Measurements from ENCODE around the gene LDLRAP1.

LDLRAP1 gene

GRCh38 chr1:25571522-25571970, 28.1 kb downstream of the LDLRAP1 start:
- TF ChIP-seq CTCF (IDR thresholded peaks at IDR 0.05; ENCODE audit: borderline replicate concordance, insufficient read depth, low read depth, low read length) = no peak
- H3K4me3 ChIP-seq (ENCODE audit: low read depth, low read length) = no peak overlapping the region

- TF ChIP-seq CTCF (IDR thresholded peaks at IDR 0.05; ENCODE audit: borderline replicate concordance, insufficient read depth, low read depth, low read length) = no peak
- no peak overlapping the region for H3K4me3 ChIP-seq (ENCODE audit: low read depth, low read length)
These were observed 28.7 kb downstream of the LDLRAP1 start for GRCh38 chr1:25572107-25572506.

- H3K4me3 ChIP-seq (ENCODE audit: low read depth, low read length) = no peak overlapping the region
These were observed 29.5 kb downstream of the LDLRAP1 start for GRCh38 chr1:25572708-25573590.

GRCh38 chr1:25573591-25573930, 30.2 kb downstream of the LDLRAP1 start:
- TF ChIP-seq CTCF (IDR thresholded peaks at IDR 0.05; ENCODE audit: borderline replicate concordance, insufficient read depth, low read depth, low read length) = no peak

More at GRCh38 chr1:25572708-25573590, 29.5 kb downstream of the LDLRAP1 start:
- peak; percentile 87 for TF ChIP-seq CTCF (IDR thresholded peaks at IDR 0.05; ENCODE audit: borderline replicate concordance, insufficient read depth, low read depth, low read length)

GRCh38 chr1:25573961-25574360, 30.6 kb downstream of the LDLRAP1 start:
- no peak overlapping the region for H3K4me3 ChIP-seq (ENCODE audit: low read depth, low read length)
- TF ChIP-seq CTCF (IDR thresholded peaks at IDR 0.05; ENCODE audit: borderline replicate concordance, insufficient read depth, low read depth, low read length) = no peak

More at GRCh38 chr1:25573591-25573930, 30.2 kb downstream of the LDLRAP1 start:
- no peak overlapping the region for H3K4me3 ChIP-seq (ENCODE audit: low read depth, low read length)

- no peak overlapping the region for H3K4me3 ChIP-seq (ENCODE audit: low read depth, low read length)
- TF ChIP-seq CTCF (IDR thresholded peaks at IDR 0.05; ENCODE audit: borderline replicate concordance, insufficient read depth, low read depth, low read length) = no peak
These were observed 31.8 kb downstream of the LDLRAP1 start for GRCh38 chr1:25575191-25575590.

All from GM12875 (cell line).